Activated CD8-positive, alpha-beta memory T cell treated with anti-CD3 and anti-CD28 coated beads, Interleukin-2, amount 50 U/mL, for 1 hour (primary cell): ENCODE data around the gene GAB1.

ENCODE experiments used
- DNase-seq: peaks from one replicate; pipeline ENCODE4 v3.0.0-alpha.2; 2020; ENCODE audit errors: extremely low read depth

Gene GAB1

GRCh38 chr4:143489106-143489505 is 152.4 kb downstream of the GAB1 start:
- no peak for DNase-seq

GRCh38 chr4:143498021-143498420 is 161.3 kb downstream of the GAB1 start:
- DNase-seq: no peak

- DNase-seq: no peak
These were observed 165.6 kb downstream of the GAB1 start for GRCh38 chr4:143502231-143502630.

- no peak for DNase-seq
These were observed 169.4 kb downstream of the GAB1 start for GRCh38 chr4:143506031-143506430.

GRCh38 chr4:143511906-143512305 is 175.2 kb downstream of the GAB1 start:
- DNase-seq: no peak

- DNase-seq: no peak
These were observed 176.3 kb downstream of the GAB1 start for GRCh38 chr4:143512978-143513313.

GRCh38 chr4:143513314-143514168 is 176.9 kb downstream of the GAB1 start, which contains the start of gene SMARCA5:
TSS of gene SMARCA5 (plus strand) at chr4:143513702. CDS start at chr4:143513925, 223 bp downstream.
- DNase-seq: peak; percentile 91

GRCh38 chr4:143514169-143514495 is 177.5 kb downstream of the GAB1 start:
- no peak for DNase-seq

- DNase-seq: no peak
These were observed 177.8 kb downstream of the GAB1 start for GRCh38 chr4:143514497-143514896.

GRCh38 chr4:143514901-143515300 is 178.2 kb downstream of the GAB1 start:
- DNase-seq: no peak

- no peak for DNase-seq
These were observed 179.2 kb downstream of the GAB1 start for GRCh38 chr4:143515905-143516304.

GRCh38 chr4:143517764-143518163 is 181.1 kb downstream of the GAB1 start:
- DNase-seq: no peak
